H1 (cell line): Measurements from ENCODE around the gene FIG4. TPM values are rescaled to one million over a fixed set of nuclear protein-coding genes. Genes with fewer than 3 reads are reported as not detected.

Experiments used
- CTCF ChIA-PET: fragments of 300-600 bp; sonication (Branson Sonifier 250); formaldehyde crosslinking; loops from one replicate; lab custom pipeline; 2021; ENCODE audit not compliant: partially characterized antibody; lab: Charles Lee
- POLR2A ChIA-PET: fragments of 300-600 bp; sonication (Branson Sonifier 250); formaldehyde crosslinking; loops from one replicate; lab custom pipeline; 2021; ENCODE audit warnings: inconsistent platforms; ENCODE audit not compliant: partially characterized antibody; lab: Charles Lee
- DNase-seq, 2 experiments: peaks; one replicate each; pipeline versions ENCODE4 v3.0.0 to v3.0.0-alpha.2; 2010 to 2022; ENCODE audit warnings: low spot score in 2 of 2, low read depth in 1 of 2, mixed read lengths in 1 of 2
- FAIRE-seq: peaks from 2 replicates; lab custom pipeline; 2011; peaks lifted over from hg19 to GRCh38; lab: Jason Lieb, UNC
- H2AFZ ChIP-seq: 2 replicates; pipeline ENCODE4 v1.8.1; 2012; ENCODE audit warnings: low read length, inconsistent platforms
- H2AK5ac ChIP-seq: 2 replicates; pipeline ENCODE4 v1.6.1; 2013; ENCODE audit warnings: low read depth, low read length
- H2BK120ac ChIP-seq: replicated peaks from 2 replicates; pipeline ENCODE3; 2013; ENCODE audit warnings: low read depth, low read length, inconsistent platforms
- H2BK12ac ChIP-seq: 2 replicates; pipeline ENCODE4 v1.6.1; 2013; ENCODE audit warnings: low read depth, low read length
- H2BK15ac ChIP-seq: 2 replicates; pipeline ENCODE4 v1.6.1; 2013; ENCODE audit warnings: low read length
- H2BK20ac ChIP-seq: 2 replicates; pipeline ENCODE4 v1.6.1; 2013; ENCODE audit warnings: low read length
- H2BK5ac ChIP-seq: 2 replicates; pipeline ENCODE4 v1.6.1; 2013; ENCODE audit warnings: low read depth, low read length
- H3K14ac ChIP-seq: 2 replicates; pipeline ENCODE4 v1.6.1; 2013; ENCODE audit warnings: inconsistent platforms; ENCODE audit not compliant: insufficient read length
- H3K18ac ChIP-seq: 2 replicates; pipeline ENCODE4 v1.6.1; 2013; ENCODE audit warnings: low read length; ENCODE audit errors: extremely low read depth
- H3K23ac ChIP-seq: 2 replicates; pipeline ENCODE4 v1.6.1; 2013; ENCODE audit warnings: inconsistent platforms; ENCODE audit not compliant: insufficient read length
- H3K23me2 ChIP-seq: 2 replicates; pipeline ENCODE4 v1.6.1; 2013; ENCODE audit warnings: low read depth, low read length
- H3K27ac ChIP-seq: 2 replicates; pipeline ENCODE4 v1.6.1; 2011; ENCODE audit warnings: low read depth, low read length, inconsistent platforms
- H3K27me3 ChIP-seq, 4 experiments: replicated peaks in 1 of 4; 1 replicate in 1 of 4; 2 replicates in 3 of 4; pipeline versions ENCODE4 v1.6.1 to v1.8.1; 2011 to 2013; ENCODE audit warnings: low read length in 3 of 4, mild to moderate bottlenecking in 3 of 4, inconsistent platforms in 2 of 4, mixed read lengths in 2 of 4, moderate library complexity in 1 of 4; ENCODE audit not compliant: control insufficient read depth in 3 of 4, insufficient read depth in 3 of 4; ENCODE audit errors: extremely low read depth in 1 of 4
- H3K36me3 ChIP-seq, 4 experiments: 2 replicates each; pipeline versions ENCODE4 v1.6.1 to v1.8.1; 2011 to 2013; ENCODE audit warnings: mild to moderate bottlenecking in 4 of 4, low read length in 3 of 4, moderate library complexity in 2 of 4, control low read depth in 1 of 4, inconsistent platforms in 1 of 4; ENCODE audit not compliant: insufficient read depth in 4 of 4, control insufficient read depth in 2 of 4
- H3K4ac ChIP-seq: replicated peaks from 2 replicates; pipeline ENCODE3; 2013; ENCODE audit warnings: low read length, low read depth, mixed read lengths, inconsistent platforms; ENCODE audit not compliant: insufficient read length
- H3K4me1 ChIP-seq, 4 experiments: replicated peaks in 1 of 4; 1 replicate in 1 of 4; 2 replicates in 3 of 4; pipeline versions ENCODE4 v1.6.1 to v1.8.1; 2011 to 2013; ENCODE audit warnings: low read length in 3 of 4, inconsistent platforms in 2 of 4, mixed read lengths in 1 of 4; ENCODE audit not compliant: insufficient read depth in 4 of 4, control insufficient read depth in 3 of 4
- H3K4me2 ChIP-seq, 2 experiments: 2 replicates each; pipeline versions ENCODE4 v1.6.1 to v1.8.1; 2011 to 2013; ENCODE audit warnings: low read depth in 2 of 2, low read length in 2 of 2, control low read depth in 1 of 2, inconsistent platforms in 1 of 2, mild to moderate bottlenecking in 1 of 2; ENCODE audit not compliant: insufficient read depth in 1 of 2
- H3K4me3 ChIP-seq, 4 experiments: fragments of 200-600, 300-600 bp in 1 of 4; sonication (generic), shearing (Covaris generic), sonication (Bioruptor Twin) in 1 of 4; 2 replicates each; pipeline versions ENCODE4 v1.5.1 to v1.8.1; 2011 to 2016; ENCODE audit warnings: low read length in 4 of 4, low read depth in 3 of 4, control low read depth in 2 of 4, inconsistent platforms in 2 of 4, mild to moderate bottlenecking in 2 of 4, mixed read lengths in 1 of 4, moderate library complexity in 1 of 4; ENCODE audit not compliant: insufficient read depth in 2 of 4; ENCODE audit errors: extremely low read depth in 1 of 4
- H3K56ac ChIP-seq: replicated peaks from 2 replicates; pipeline ENCODE3; 2013; ENCODE audit warnings: low read depth, mild to moderate bottlenecking, mixed read lengths, low read length, inconsistent platforms; ENCODE audit not compliant: insufficient read length
- H3K79me1 ChIP-seq: 2 replicates; pipeline ENCODE4 v1.6.1; 2013; ENCODE audit warnings: low read depth, low read length, control low read depth
- H3K79me2 ChIP-seq, 2 experiments: 2 replicates each; pipeline versions ENCODE4 v1.6.1 to v1.8.1; 2012 to 2013; ENCODE audit warnings: low read length in 2 of 2, mild to moderate bottlenecking in 2 of 2, inconsistent platforms in 1 of 2; ENCODE audit not compliant: insufficient read depth in 2 of 2, control insufficient read depth in 1 of 2
- H3K9ac ChIP-seq, 4 experiments: replicated peaks in 1 of 4; 1 replicate in 1 of 4; 2 replicates in 3 of 4; pipeline versions ENCODE4 v1.6.1 to v1.8.1; 2011 to 2013; ENCODE audit warnings: low read depth in 3 of 4, low read length in 3 of 4, control low read depth in 2 of 4, mild to moderate bottlenecking in 2 of 4, moderate library complexity in 2 of 4, inconsistent platforms in 1 of 4; ENCODE audit errors: extremely low read depth in 1 of 4
- H3K9me3 ChIP-seq, 2 experiments: 2 replicates each; pipeline versions ENCODE4 v1.6.1 to v1.8.1; 2012 to 2013; ENCODE audit warnings: mild to moderate bottlenecking in 2 of 2, moderate library complexity in 2 of 2, control low read depth in 1 of 2, inconsistent platforms in 1 of 2, low read depth in 1 of 2, low read length in 1 of 2, mixed read lengths in 1 of 2; ENCODE audit not compliant: insufficient read depth in 2 of 2
- H4K20me1 ChIP-seq, 2 experiments: replicated peaks in 1 of 2; 2 replicates each; pipeline versions ENCODE3 to v1.8.1; 2011 to 2013; ENCODE audit warnings: inconsistent platforms in 2 of 2, low read length in 2 of 2, mild to moderate bottlenecking in 1 of 2; ENCODE audit not compliant: insufficient read depth in 2 of 2, control insufficient read depth in 1 of 2
- H4K5ac ChIP-seq: 2 replicates; pipeline ENCODE4 v1.6.1; 2013; ENCODE audit warnings: low read length, low read depth, mixed read lengths, inconsistent platforms; ENCODE audit not compliant: insufficient read length
- H4K8ac ChIP-seq: 2 replicates; pipeline ENCODE4 v1.8.0; 2013; ENCODE audit warnings: mild to moderate bottlenecking, moderate library complexity, low read length, inconsistent platforms; ENCODE audit not compliant: insufficient read depth; ENCODE audit errors: extremely low read depth
- H4K91ac ChIP-seq: replicated peaks from 2 replicates; pipeline ENCODE3; 2013; ENCODE audit warnings: low read length, mixed read lengths, inconsistent platforms; ENCODE audit not compliant: insufficient read length
- BACH1 ChIP-seq: IDR thresholded peaks from 2 replicates; pipeline ENCODE4 v1.6.1; 2012; ENCODE audit warnings: low read length, improper control_type of control experiment
- CBX8 ChIP-seq: fragments of 300-800, 300-1000 bp; sonication (generic); IDR thresholded peaks from 2 replicates; pipeline ENCODE4 v1.7.1; 2016; ENCODE audit warnings: low read depth, low read length, borderline replicate concordance
- CEBPB ChIP-seq: IDR thresholded peaks from 2 replicates; pipeline ENCODE4 v1.6.1; 2012; ENCODE audit warnings: low read depth, low read length
- CREB1 ChIP-seq: IDR thresholded peaks from 2 replicates; pipeline ENCODE4 v1.6.1; 2012; ENCODE audit warnings: inconsistent platforms
- JUND ChIP-seq: IDR thresholded peaks from 2 replicates; pipeline ENCODE4 v1.6.1; 2011; ENCODE audit warnings: mild to moderate bottlenecking, improper control_type of control experiment, low read length
- MAFK ChIP-seq: IDR thresholded peaks from 2 replicates; pipeline ENCODE4 v1.6.1; 2012; ENCODE audit warnings: low read depth, mild to moderate bottlenecking, improper control_type of control experiment, low read length
- POU5F1 ChIP-seq: IDR thresholded peaks from 2 replicates; pipeline ENCODE4 v1.6.1; 2011; ENCODE audit warnings: low read depth, mild to moderate bottlenecking, low read length, moderate library complexity
- SP2 ChIP-seq: IDR thresholded peaks from 2 replicates; pipeline ENCODE4 v1.6.1; 2012; ENCODE audit warnings: mild to moderate bottlenecking, low read length, inconsistent platforms
- TAF1 ChIP-seq: IDR thresholded peaks from 2 replicates; pipeline ENCODE4 v1.6.1; 2011; ENCODE audit warnings: mild to moderate bottlenecking, low read depth, low read length
- TAF7 ChIP-seq: optimal IDR thresholded peaks from 2 replicates; pipeline ENCODE3; 2011; ENCODE audit warnings: low read depth, mild to moderate bottlenecking, inconsistent platforms, low read length, moderate library complexity, borderline replicate concordance
- WGBS, 2 experiments: shearing (Covaris generic) in 1 of 2; methylation state at CpG; one replicate each; pipeline versions ENCODE4 v1.1.6 to v1.1.7; 2013 to 2015; ENCODE audit warnings: low lambda C conversion rate in 2 of 2, mixed read lengths in 2 of 2, inconsistent platforms in 1 of 2, low coverage in 1 of 2, missing lambda C conversion rate in 1 of 2; ENCODE audit not compliant: insufficient replicate concordance in 2 of 2, insufficient coverage in 1 of 2, insufficient read length in 1 of 2; ENCODE audit errors: extremely low coverage in 1 of 2, missing lambda C conversion rate in 1 of 2; 5-methylcytosine and 5-hydroxymethylcytosine counted together
- polyA plus RNA-seq, 7 experiments: library from polyadenylated mRNA; depleted of rRNA in 3 of 7; stranded (reverse) in 5 of 7; unstranded in 2 of 7; fragments of >200 nt in 5 of 7; fragments of 200-250 nt in 2 of 7; gene quantifications; 1 replicate in 5 of 7; 2 replicates in 1 of 7; 4 replicates in 1 of 7; pipeline versions ENCODE4 v1.2.1 to v1.2.3, GENCODE V29; 2011 to 2013; ENCODE audit warnings: missing spikeins in 2 of 7, mixed read lengths in 2 of 7
- total RNA-seq: library from RNA; stranded (reverse); fragmentation: NEBNext Ultra II Directional; extraction: Animal tissue kit (Norgen Biotek cat#: 25700); gene quantifications from 2 replicates; pipeline ENCODE4 v1.2.1, GENCODE V29; 2021
- TF ChIP-seq, protein P1 (sequence below), 3 experiments: IDR thresholded peaks; 1 replicate in 2 of 3; 2 replicates in 1 of 3; pipeline versions ENCODE4 v1.5.1 to v1.6.1; 2011; ENCODE audit warnings: low read length in 3 of 3, mild to moderate bottlenecking in 3 of 3, inconsistent platforms in 2 of 3, low read depth in 1 of 3, moderate library complexity in 1 of 3; ENCODE audit not compliant: insufficient read depth in 1 of 3; ENCODE audit errors: control extremely low read depth in 1 of 3
- TF ChIP-seq, protein P2 (sequence below): IDR thresholded peaks from 2 replicates; pipeline ENCODE4 v1.6.1; 2012; ENCODE audit warnings: inconsistent platforms

Gene FIG4
- total and polyA plus RNA-seq, 2 of the 8 experiments (the other 6 are each of a cell fraction or from before 2014, with no cell fraction given), result 11.8 to 21.9 TPM

DNA sequence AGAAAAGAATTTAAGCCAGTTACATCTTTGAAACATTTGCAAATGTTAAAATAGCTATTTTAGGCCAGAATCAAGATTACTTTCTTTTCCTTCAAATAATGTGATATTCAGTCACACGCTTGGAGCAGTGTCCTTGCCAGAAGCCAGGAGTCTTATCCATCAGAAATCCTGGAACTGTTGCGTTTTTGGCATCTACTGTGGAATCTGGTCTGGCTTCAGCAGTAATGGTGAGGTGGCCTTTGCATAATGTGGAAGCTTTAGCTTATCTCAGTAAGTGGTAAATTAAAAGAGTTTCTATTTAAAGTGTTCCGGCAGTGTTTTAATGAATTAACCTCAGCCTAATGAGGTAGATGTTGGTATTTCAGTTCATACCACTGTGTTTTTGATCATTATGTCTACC lies 97.6 kb downstream of the FIG4 start:
- Histone ChIP-seq H3K4me2 (no peak overlapping the region), H3K23ac (no peak overlapping the region), H3K79me2 (no peaks in the 10 kb centered on the region), H4K8ac (no peak overlapping the region), H3K4me3 (no peak overlapping the region), H3K27ac (no peak overlapping the region), H2BK5ac (no peak overlapping the region), H3K27me3 (no peaks in the 10 kb centered on the region), H4K91ac (no peak overlapping the region), H4K5ac (no peak overlapping the region), H3K23me2 (no peaks in the 10 kb centered on the region), H3K79me1 (no peaks in the 10 kb centered on the region), H3K14ac (no peak overlapping the region), H2BK120ac (no peak overlapping the region), H3K4ac (no peak overlapping the region), H3K36me3 (peaks cover 0 to 12% (median 0%) of the 10 kb centered on the region in 4 experiments; a peak in 2 of 8 replicates), H2BK15ac (no peak overlapping the region), H2AK5ac (no peak overlapping the region), H3K18ac (no peak overlapping the region), H2BK20ac (no peak overlapping the region), H3K4me1 (peaks cover 0 to 5% (median 1%) of the 10 kb centered on the region in 4 experiments; a peak in 2 of 7 replicates), H4K20me1 (peaks cover 0 to 1% of the 10 kb centered on the region in 2 experiments), H2AFZ (no peak overlapping the region), H3K9me3 (no peaks in the 10 kb centered on the region), H3K56ac (no peak overlapping the region), H3K9ac (no peak overlapping the region), H2BK12ac (no peak overlapping the region)
- no peak for DNase-seq
- ChIA-PET POLR2A (no interaction called here), CTCF (interaction anchor here (1.6 to 10.1 kb wide), 4 partner anchors 35 to 602 kb away, joined by 4 to 123 read pairs (median 5); no protein-coding TSS in a partner anchor)
- whole genome bisulfite sequencing, 2 experiments, result 80% methylated on average over 3 of the region's 3 CpGs; no CpG with 5 or more reads in 1 of the 2 experiments
- no peak for FAIRE-seq
- TF ChIP-seq JUND (no peak), POU5F1 (no peak), MAFK (no peak), TAF1 (no peak), CEBPB (no peak), SP2 (no peak), BACH1 (no peak), CREB1 (no peak), TAF7 (no peak), CBX8 (no peak)
- TF ChIP-seq, protein P1, sequence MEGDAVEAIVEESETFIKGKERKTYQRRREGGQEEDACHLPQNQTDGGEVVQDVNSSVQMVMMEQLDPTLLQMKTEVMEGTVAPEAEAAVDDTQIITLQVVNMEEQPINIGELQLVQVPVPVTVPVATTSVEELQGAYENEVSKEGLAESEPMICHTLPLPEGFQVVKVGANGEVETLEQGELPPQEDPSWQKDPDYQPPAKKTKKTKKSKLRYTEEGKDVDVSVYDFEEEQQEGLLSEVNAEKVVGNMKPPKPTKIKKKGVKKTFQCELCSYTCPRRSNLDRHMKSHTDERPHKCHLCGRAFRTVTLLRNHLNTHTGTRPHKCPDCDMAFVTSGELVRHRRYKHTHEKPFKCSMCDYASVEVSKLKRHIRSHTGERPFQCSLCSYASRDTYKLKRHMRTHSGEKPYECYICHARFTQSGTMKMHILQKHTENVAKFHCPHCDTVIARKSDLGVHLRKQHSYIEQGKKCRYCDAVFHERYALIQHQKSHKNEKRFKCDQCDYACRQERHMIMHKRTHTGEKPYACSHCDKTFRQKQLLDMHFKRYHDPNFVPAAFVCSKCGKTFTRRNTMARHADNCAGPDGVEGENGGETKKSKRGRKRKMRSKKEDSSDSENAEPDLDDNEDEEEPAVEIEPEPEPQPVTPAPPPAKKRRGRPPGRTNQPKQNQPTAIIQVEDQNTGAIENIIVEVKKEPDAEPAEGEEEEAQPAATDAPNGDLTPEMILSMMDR (IDR thresholded peaks at IDR 0.05; ENCODE audit: control extremely low read depth in 1 of 3, insufficient read depth in 1 of 3, low read depth in 1 of 3, low read length in 3 of 3), result no peak
- TF ChIP-seq, protein P2, sequence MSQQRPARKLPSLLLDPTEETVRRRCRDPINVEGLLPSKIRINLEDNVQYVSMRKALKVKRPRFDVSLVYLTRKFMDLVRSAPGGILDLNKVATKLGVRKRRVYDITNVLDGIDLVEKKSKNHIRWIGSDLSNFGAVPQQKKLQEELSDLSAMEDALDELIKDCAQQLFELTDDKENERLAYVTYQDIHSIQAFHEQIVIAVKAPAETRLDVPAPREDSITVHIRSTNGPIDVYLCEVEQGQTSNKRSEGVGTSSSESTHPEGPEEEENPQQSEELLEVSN, result no peak
